BE2C (cell line): ENCODE results near the gene SCRN2.

Experiments
- DNase-seq: peaks from one replicate; pipeline ENCODE4 v3.0.0-alpha.2; 2020
- H3K27me3 ChIP-seq: fragments of 250-450 bp; sonication (Bioruptor Pico); 2 replicates; pipeline ENCODE4 v1.5.1; 2020; ENCODE audit warnings: mild to moderate bottlenecking
- H3K36me3 ChIP-seq: fragments of 250-450 bp; sonication (Bioruptor Pico); 2 replicates; pipeline ENCODE4 v1.5.1; 2020; ENCODE audit warnings: mild to moderate bottlenecking
- H3K4me1 ChIP-seq: fragments of 250-450 bp; sonication (Bioruptor Pico); 2 replicates; pipeline ENCODE4 v1.5.1; 2020
- H3K4me3 ChIP-seq: 2 replicates; pipeline ENCODE4 v1.5.1; 2011; ENCODE audit warnings: low read depth, low read length
- H3K9me3 ChIP-seq: fragments of 250-450 bp; sonication (Bioruptor Pico); 2 replicates; pipeline ENCODE4 v1.5.1; 2020
- TF ChIP-seq, protein P1 (sequence below): IDR thresholded peaks from 2 replicates; pipeline ENCODE4 v1.5.1; 2012; ENCODE audit warnings: mild to moderate bottlenecking, low read depth, low read length

The SCRN2 gene

DNA sequence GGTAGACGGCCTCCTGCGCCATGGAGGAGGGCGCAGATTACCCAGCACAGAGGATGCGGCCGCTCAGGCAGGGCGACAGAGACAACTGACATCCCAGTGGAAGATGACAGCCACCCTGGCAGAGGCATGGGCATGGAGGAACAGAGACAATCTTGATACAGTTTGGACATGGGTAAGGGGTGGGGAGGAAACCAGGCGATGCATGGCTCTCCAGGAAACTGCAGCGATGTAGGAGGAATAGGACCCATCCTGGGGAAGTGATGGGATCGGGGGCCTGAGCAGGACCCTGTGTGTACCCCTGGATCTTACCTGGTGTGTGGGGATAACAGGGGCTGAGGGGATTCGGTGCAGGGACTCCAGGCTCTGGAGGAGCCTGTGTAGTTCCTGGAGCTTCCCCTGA lies 24.1 kb downstream of the SCRN2 start:
- no peaks in the 10 kb centered on the region for H3K4me1 ChIP-seq
- no peak overlapping the region for H3K4me3 ChIP-seq
- peaks cover 9% of the 10 kb centered on the region for H3K36me3 ChIP-seq
- no peaks in the 10 kb centered on the region for H3K9me3 ChIP-seq
- TF ChIP-seq, protein P1, sequence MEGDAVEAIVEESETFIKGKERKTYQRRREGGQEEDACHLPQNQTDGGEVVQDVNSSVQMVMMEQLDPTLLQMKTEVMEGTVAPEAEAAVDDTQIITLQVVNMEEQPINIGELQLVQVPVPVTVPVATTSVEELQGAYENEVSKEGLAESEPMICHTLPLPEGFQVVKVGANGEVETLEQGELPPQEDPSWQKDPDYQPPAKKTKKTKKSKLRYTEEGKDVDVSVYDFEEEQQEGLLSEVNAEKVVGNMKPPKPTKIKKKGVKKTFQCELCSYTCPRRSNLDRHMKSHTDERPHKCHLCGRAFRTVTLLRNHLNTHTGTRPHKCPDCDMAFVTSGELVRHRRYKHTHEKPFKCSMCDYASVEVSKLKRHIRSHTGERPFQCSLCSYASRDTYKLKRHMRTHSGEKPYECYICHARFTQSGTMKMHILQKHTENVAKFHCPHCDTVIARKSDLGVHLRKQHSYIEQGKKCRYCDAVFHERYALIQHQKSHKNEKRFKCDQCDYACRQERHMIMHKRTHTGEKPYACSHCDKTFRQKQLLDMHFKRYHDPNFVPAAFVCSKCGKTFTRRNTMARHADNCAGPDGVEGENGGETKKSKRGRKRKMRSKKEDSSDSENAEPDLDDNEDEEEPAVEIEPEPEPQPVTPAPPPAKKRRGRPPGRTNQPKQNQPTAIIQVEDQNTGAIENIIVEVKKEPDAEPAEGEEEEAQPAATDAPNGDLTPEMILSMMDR = no peak
- DNase-seq = no peak
- no peaks in the 10 kb centered on the region for H3K27me3 ChIP-seq

GRCh38 chr17:47816111-47816735 lies 24.9 kb downstream of the SCRN2 start:
- TF ChIP-seq, protein P1 = no peak
- Histone ChIP-seq H3K9me3 (no peaks in the 10 kb centered on the region), H3K36me3 (peaks cover 9% of the 10 kb centered on the region), H3K27me3 (no peaks in the 10 kb centered on the region), H3K4me1 (no peaks in the 10 kb centered on the region), H3K4me3 (no peak overlapping the region)
- DNase-seq = no peak

GRCh38 chr17:47815106-47815918 lies 25.8 kb downstream of the SCRN2 start:
- Histone ChIP-seq H3K27me3 (no peaks in the 10 kb centered on the region), H3K4me3 (no peak overlapping the region), H3K9me3 (no peaks in the 10 kb centered on the region), H3K4me1 (peaks cover 6% of the 10 kb centered on the region), H3K36me3 (peaks cover 10% of the 10 kb centered on the region)
- no peak for DNase-seq
- TF ChIP-seq, protein P1 = no peak

DNA sequence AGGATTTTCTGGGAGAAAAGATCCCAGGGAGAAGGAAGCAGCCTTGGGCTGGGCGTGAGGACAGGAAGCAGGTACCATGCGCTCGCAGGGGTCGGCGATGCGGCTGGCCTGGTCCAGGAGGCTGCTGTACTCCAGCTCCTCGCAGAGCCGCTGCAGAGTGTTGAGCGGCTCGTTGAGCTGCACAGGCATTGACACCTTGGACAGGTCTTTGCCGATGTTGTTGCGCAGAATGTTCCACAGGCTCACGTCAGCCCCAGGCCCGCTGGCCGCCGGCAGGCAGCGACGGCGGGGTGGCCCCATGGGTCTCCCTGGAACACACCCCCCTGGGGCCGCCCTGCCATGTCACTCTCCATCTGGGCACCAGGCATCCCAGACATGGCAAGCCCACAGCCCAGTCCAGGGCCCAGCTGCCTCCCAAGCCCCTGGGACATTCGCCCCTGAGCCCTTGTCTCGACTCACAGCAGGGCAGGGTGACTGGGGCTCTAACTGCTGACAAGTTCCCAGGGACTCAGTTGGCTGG lies 27.5 kb downstream of the SCRN2 start:
- Histone ChIP-seq H3K27me3 (no peaks in the 10 kb centered on the region), H3K9me3 (no peaks in the 10 kb centered on the region), H3K4me3 (no peak overlapping the region), H3K4me1 (peaks cover 9% of the 10 kb centered on the region), H3K36me3 (peaks cover 23% of the 10 kb centered on the region)
- TF ChIP-seq, protein P1 = no peak
- DNase-seq = no peak

DNA sequence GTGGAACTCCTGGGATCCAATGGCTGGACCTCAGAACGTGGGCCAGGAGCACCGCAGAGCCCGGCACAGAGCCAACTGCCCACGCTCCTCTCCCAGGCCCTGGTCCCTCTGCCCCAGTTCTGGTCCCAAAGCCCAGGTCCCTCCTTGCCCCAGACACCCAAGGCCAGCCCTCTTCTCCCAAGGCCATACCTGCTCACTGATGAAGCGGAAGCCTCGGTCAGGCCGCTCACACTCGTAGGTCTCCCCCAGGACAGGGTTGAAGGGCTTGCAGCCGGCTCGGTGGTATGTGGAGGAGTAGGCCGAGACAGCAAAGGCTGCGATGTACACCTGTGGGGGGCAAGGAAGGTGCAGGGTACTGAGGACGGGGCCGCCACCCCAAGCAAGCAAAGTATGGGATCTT lies 28.0 kb downstream of the SCRN2 start:
- peaks cover 9% of the 10 kb centered on the region for H3K4me1 ChIP-seq
- no peak for DNase-seq
- TF ChIP-seq, protein P1 = no peak
- peaks cover 25% of the 10 kb centered on the region for H3K36me3 ChIP-seq
- H3K27me3 ChIP-seq = no peaks in the 10 kb centered on the region
- H3K9me3 ChIP-seq = no peaks in the 10 kb centered on the region
- H3K4me3 ChIP-seq = no peak overlapping the region
